ENCODE results near the gene CD93.

CD93 gene

DNA sequence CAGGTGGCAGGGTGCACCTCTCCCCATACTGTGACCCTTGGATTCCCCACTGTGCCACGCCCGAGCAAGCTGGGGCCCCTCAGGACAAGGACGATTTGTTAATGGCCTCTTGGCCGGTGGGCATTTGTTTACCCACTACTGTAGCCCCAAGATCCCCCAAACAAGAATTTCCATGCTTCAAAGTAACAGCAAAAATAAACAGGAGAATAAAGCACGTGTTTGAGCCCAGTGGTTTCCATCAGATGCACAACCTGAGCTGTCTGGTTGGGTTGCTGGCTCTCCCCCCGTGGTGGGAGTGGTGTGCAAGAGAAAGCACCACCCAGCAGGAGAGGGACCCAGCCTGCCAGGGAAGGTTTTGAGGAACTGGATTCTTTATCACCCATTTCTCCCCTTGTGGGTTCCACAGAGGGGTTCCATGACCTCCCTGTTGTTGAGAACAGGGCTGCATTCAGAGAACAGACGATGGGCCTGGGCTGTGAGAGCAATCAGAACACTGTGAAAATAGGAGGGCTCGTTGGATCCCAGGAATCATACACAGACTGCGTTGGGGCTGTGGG is 4.8 kb downstream of the CD93 start:
- DNase-seq = no peak

DNA sequence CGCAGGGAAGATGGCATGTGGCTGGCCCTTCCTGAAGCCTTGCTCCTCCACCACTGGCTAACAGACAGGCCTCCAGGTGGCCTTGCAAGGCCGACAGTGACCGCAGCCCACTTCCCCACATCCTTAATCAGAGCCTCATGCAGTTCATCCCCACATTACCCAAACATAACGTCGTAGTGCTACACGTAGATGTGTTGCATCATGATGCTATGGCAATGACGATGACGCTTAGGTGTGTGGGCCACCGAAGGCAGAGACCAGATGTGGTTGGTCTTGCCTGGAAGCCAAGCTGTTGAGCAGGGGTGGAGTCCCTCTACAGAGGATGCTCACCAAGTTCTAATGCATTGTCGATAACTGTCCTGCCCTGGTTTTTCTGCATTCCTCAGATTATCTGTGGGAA is 5.6 kb downstream of the CD93 start:
- no peak for DNase-seq

DNA sequence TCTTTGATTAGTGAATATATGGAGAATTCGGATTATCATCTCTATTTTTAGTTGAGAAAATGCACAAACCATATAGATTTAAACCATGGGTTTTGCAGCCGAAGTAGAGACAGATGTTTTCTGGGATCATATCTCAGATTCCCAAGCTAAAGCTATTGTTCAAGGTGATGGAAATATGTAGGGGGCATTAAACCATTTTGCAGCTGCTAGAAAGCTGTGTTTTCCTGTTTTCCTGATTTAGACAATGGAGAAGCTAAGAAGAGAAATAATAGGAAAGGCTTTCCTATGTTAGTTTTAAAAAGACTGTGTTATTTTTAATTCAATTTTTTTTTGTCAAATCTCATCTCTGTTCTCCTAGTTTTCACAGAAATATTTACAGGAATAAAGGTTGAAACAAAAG is 6.2 kb downstream of the CD93 start:
- DNase-seq = no peak

DNA sequence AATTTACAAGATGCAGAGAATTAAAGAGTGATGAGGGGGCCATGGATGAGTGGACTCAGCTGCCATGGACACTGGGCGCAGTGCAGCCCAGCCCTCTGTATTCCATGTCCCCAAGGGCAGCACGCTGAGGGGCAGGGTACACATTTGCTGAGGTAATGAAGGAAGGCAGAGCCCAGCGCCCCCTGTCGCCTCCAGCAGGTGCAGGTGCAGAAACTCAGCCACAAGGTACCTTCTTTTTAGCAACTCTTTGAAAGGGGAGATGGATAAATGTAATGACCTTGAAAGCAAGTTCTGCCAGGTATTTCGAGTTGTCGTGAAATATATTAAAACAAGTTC is 7.1 kb downstream of the CD93 start:
- DNase-seq = no peak

DNA sequence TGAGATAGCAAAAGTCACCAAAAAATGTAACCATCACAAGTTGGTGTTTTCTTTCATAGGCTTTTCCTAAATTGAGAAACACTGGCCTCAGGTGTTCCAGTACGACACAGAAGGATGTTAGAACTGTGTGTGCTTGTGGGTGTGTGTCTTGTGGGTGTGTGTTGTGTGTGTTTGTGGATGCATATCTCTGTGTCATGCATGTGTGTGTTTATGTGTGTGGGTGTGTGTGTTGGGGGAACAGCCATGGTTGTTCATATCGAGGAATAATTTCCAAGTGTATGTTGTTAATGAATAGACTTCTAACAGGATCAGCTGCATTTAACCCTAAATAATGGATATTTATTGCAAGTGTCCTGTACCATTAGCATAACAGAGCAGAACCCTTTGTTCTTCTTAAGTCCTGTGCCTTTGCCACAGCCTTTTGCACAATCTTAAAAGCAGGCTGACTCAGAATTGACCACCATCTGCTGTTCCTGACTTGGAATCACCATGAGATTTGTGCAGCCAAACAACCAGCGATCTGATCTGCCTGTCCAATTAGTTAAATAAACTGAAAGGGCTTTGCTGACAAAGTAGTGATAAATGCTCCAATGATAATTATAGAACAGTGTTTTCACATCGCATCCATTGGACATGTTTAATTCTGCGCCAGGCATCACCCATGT is 7.6 kb downstream of the CD93 start:
- DNase-seq = no peak

DNA sequence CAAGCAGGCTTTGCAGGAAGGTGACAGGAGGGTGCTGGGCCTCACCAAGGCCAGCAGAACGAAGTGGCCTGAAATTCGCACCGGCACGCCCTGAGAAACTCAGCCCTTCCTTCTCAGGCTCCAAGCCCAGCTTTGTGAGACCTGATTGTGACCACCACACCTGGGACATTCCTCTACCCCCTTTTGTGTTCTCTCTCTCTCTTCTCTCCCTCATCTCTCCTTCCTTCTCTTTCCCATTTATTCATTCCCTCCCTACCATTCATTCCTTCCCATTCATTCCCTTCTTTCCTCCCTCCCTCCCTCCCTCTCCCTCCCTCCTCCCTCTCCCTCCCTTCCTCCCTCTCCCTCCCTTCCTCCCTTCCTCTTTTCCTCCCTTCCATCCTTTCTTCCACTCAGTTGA is 8.8 kb downstream of the CD93 start:
- DNase-seq = no peak

DNA sequence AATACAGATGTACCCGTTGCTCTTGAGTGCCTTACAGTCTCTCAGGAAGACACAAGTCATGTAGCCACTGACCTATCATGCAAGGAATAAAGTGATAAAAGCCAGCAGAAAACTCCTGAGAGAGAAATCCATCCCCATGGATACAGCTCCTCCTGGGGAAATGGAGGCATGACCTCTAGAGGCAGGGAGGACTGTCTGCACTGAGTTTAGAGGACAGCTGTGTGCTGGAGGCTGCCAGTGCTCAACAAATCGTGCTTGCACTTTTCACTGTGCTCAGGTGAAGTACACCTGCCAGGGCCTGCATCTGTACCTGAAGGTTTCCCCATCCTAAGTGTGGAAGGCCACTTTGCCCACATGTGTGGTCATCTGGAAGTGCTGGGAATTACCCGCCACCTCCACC is 12.1 kb downstream of the CD93 start:
- no peak for DNase-seq

DNA sequence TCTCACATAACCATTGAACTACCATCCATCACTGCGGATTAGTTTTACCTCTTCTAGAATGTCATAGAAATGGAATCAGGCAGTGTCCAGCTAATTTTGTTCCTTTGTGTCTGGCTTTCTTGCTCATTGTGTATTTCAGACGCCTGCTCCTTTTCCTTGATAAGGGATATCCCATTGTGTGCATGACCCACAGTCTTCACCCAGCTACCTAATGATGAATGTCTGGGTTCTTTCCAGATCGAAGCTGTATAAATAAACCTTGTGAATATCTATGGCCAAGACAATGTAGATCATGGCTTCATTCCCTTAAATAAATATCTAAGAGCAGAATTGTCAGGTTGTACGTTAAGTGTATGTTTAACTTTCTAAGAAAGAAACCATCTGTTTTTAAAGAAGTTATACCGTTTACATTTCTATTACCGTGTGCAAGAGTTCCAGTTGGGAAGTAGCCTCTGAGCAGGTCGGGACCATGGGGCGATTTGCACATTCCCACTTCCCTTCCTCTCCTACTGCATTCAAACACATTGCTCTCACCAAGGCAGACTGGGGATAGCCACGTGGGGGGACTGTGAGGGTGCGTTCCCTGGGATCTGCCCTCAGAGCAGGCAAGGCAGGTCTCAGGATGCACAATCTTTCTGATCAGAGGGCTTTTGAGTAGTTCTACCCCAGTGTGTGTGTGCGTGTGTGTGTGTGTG is 13.1 kb downstream of the CD93 start:
- DNase-seq = no peak

DNA sequence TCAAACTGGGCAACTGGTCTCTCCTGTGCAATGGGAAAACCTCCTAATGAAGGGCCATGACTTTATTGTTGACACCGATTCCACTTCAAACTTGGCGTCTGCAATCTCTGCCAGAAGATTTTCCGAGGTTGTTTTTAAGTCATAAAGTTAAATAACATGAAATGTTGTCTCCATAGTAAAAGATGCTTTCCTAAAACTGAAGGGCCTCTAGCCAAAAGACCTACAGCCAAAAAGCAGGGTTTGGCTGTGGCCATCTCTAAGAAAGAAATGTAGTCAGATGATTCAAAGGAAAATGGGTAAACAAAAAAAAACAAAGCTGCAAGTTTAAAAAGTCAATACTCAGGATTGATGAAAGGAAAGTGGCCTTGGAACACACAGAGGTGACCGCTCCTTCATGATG is 14.1 kb downstream of the CD93 start:
- DNase-seq = no peak

DNA sequence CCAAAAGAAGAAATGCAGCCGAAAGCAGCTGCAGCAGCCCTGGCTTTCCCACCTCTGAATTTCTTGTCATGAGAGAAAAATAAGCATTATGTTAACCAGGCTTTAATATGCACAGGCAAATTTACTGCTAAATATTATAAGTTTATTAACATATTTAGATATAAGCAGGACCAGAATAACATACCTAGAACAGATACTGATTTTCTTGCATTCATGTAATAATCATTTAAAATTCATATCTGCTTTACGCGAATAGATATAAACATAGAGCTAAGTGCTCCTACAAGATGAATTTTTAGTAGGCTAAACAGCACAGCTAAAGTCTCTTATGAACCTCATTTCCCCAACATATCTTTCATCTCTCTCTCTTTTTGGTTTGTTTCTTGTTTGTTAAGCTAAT is 14.7 kb downstream of the CD93 start:
- DNase-seq = no peak

DNA sequence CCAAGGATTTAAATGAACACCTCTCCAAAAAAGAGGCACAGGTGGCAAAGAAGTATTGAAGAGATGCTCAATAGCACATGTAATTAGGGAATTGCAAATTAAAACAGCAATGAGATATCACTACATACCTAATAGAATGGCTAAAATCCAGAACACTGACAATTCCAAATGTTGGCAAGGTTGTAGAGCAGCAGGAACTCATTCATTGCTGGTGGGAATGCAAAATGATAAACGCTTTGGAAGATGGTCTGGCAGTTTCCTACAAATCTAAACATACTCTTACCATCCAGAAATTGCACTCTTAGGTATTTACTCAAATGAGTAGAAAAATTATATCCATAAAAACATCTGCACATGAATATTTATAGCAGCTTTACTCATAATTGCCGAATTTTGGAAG is 17.0 kb downstream of the CD93 start:
- no peak for DNase-seq

DNA sequence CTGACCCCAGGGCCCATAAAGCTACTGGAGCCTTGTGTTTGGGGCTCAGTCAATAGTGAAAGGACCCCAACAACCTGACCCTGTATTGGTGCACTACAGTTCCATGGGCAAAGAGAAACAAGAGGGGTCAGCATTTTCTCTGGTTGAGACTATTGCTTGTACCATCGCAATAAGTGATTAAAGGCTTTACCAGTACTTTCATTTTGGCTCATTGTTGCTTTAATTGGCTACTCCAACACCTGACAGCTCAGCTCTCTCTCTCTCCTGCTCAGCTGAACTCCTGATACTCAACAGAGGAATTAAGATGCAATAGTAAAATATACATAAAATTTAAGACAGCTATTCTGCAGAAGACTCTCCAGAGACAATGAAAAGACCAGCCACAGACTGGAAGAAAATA is 17.8 kb downstream of the CD93 start:
- no peak for DNase-seq

DNA sequence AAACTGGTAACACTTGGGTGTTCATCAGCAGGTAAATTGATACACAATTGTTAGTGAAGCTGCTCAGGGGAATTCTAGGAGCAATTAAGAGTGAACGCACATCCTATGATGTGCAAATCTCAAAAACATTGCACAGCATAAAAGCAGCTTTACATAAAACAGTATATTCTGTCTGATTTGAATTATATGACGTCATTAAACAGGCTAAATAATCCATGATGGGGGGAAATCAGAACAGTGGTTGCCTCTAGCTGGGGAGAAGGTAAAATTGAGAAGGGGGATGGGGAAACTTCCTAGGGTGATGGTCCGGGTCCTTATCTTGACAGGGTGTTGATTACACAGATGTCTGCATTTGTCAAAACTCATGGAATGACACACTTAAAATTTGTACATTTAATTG is 19.4 kb downstream of the CD93 start:
- no peak for DNase-seq

DNA sequence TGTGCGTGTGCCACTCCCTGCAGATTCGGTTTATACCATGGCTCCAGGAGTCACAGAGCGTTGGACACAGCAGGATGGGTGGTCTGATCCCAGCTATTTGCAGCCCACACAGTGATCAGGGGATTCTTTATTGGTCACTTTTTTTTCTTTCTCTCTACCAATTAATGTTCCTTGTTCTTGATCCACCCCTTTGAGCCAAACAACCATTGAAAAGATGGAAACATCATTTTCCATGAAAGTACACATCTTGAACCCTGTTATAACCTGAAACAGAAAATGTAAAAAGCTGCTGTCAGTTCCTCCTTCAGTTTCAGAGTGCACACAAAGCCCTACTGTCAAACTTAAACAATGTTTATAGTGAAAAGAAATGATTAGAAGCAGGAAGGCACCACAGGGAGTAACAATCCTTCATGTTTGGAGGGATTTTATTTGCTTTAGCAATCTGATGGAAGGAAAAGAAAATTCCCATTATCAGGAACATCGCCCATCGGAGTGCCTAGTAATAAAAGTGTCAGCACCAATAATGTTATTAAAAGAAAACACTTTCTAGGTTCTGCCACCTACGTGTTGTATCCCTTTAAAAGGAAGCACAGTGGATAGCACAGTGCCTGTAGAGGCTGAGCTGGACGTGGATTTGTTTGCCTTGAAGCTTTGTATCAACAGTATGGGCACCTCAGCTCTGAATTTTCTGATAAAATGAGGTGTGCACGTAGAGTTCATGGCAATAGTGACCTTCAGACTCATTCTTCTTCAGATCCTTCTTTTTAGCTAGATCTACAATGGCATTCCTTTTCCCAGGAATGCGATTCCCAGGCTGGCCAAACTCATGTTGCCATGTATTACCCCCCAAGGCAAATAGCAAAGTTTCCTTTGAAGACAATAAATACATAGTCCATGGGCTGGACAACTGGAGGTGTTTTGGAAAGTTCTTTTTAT is 20.6 kb downstream of the CD93 start:
- DNase-seq = no peak

DNA sequence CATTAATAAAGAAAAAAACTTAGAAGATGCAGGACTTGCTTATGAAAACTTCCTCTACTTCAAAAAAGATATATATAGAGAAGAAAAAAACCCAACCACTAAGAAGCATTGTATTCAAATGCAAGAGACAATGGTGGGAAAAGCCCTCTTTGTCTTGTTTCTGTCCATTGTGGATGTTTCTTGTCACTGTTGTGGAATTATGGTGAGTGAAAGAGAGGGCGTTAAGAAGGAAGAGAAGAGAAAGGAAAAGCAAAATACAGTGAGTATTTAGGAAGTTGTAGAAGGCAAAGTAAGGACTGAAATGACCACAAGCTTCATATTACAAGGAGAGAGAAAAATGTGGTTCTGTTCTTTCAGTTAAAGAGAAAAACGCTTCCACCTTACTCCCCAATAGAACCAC is 22.5 kb downstream of the CD93 start:
- DNase-seq = no peak

DNA sequence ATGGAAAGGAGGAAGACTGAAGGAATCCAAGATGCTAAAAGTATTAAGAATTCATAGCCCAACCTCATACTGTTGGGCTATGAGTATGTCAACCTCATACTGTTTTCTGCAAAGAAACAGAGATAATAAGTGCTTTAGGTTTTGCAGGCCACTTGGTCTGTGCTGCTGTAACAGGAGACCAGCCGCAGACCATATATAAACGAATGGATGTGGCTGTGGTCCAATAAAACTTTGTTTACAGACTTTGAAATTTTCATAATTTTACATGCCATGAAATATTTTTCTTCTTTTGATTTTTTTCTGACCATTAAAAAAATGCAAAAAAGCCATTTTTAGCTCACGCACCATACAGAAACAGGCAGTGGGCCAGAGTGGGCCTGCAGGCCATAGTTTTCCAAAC is 23.0 kb downstream of the CD93 start:
- no peak for DNase-seq

DNA sequence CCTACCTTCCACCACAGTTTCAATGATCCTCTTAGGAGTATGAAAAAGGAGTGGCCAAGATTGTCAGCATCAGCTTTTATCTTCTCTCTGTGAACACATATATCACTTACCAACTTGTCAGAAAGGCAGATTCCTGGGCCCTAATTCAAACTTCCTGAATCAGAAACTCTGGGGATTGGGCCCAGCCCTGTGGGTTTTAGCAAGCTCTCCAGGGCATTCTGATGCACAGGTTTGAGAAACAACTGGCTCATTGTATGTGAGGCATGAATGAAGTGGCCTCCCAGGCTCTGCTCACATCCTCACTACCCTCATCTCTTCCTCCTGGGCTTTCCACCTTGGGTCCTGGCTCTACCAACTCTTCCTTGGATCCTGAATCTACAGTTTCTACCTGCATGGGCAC is 23.5 kb downstream of the CD93 start:
- DNase-seq = no peak

DNA sequence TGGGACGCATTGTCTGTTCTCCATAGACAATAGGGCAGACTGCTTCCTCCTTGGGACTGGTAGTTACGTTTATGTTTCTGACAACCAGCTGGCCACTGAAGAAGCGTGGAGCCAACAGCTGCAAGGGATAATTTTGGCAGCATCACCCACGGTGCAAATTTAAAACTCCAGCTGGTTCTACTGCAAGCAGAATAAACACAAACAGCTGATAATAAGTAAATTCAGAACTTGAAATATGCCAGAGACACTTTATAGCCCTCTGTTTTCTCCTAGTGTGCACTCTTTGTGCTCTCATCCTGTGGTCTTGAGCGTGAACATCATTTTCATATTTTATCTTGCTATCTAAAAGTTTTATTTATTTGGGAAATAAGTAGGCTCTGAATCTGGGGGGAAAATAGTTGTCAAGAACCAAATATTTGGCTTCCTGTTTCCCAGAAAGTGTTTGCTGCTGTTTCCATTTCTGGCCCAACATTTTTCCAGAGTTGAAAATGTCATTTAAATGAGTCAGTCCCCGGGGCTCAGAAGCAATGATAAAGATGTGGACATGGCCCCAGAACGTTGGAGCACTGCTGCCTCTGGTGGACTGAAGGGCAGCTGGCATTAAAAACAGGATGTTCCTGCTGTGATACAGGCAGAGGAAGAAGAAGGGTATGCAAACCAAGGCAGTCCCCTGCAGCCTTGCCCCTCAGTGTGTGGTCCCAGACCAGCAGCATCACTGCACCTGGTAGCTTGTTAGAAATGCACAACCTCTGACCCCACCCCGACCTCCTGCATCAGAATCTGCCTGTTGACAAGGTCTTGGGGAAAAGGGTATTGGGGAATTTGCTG is 24.2 kb downstream of the CD93 start:
- no peak for DNase-seq

DNA sequence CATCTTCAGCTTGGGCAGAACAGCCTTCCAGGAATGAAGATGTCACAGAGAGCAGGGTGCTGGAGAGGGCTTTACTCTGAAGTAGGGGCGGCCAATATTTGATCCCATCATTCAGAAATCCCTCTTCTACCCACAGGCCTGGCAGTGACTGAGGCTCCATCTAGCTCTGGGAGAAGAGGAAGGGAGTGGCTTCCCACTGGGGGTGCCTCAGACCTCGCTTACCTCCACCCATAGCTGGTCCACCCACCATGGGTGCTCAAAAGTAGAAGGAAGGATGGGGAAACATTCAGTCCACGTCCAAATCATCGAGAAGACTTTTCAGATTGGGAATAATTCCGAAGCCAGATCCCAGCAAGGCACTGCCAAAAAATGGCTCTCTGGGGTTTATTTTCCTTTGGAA is 24.9 kb downstream of the CD93 start:
- DNase-seq = no peak

DNA sequence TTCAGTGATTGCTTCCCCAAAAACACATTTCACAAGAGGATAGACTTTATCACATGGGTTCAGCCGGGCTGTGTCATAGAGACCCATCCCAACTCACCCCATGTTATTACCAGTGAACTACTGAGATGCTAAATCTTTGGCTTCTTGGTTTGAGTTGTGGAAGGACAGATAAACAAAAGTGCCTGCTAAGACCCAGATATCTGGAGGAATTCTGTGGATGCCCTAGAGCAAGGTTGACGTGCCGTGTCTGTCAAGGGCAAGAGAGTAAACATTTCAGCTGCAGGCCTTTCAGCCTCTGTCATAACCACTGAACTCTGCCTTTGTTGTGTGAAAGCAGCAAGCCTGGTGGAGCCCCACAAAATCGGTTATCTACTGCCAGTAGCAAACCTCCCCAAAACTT is 25.5 kb downstream of the CD93 start:
- no peak for DNase-seq

DNA sequence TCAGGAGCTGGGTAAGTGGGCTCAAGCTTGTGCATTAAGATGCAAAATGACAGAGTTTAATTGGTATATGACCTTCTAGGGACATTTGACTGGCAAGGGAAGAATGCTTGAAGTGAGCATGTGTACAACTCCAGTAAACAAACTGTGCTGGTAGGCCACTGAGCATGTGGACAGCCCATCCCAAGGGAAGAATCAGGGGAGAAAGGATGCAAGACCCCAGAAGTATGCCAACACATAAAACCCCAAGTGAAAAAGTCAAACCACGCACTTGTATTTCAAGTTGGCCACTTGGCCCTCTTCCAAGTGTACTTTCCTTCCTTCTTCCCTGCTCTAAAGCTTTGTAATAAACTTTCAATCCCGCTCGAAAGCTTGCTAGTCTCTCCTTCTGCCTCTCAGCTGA is 26.3 kb downstream of the CD93 start:
- DNase-seq = no peak

DNA sequence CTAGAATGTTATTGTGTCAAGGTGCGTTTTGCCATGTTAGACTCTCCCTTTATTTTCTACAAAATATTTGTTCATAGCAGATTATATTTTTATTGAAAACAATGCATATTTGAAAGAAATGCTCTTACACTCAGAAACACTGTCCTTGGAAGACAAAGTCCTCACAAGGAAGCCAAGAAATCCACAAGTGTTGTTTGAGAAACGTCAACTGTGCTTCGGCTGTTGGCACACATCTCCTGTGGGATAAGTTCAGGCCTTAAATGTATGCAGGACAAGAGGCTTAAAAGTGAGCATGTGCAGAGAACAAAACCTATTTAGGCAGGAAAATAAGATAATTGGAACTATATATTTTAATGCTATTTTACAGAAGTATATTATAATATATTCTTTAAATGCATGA is 27.1 kb downstream of the CD93 start:
- DNase-seq = no peak

DNA sequence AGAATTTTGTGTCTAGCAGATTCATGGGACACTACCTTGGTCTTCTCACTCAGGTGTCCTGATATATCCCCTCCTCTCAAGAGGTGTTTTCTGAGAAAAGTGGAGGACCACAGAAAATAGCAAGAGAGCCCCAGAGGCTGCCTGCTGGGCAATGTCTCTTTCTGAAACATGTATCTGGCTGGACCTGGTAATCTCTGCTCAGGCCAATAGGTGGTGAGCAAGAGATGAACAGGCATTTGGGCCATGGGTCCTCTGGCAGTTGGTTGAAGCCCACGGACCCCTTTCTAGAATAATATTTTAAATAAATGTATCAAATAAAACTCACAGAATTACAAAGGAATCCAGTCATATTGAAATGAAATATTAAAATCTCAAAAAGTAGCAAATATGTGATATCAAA is 27.9 kb downstream of the CD93 start:
- DNase-seq = no peak

Measured in T-helper 9 cell (primary cell).